IMR-90 (cell line): Measurements from ENCODE around the gene ERC2. TPM values are rescaled to one million over a fixed set of nuclear protein-coding genes. Genes with fewer than 3 reads are reported as not detected.

Experiments
- ATAC-seq: fragments of 200-7000 bp; cut with Tn5 transposase; 2 replicates; pipeline ENCODE4 v1.9.1; 2020; ENCODE audit warnings: low read depth, mild to moderate bottlenecking, moderate library complexity
- BruUV-seq: library from RNA; stranded (reverse); fragments of 400-500 nt; replicated peaks from 2 replicates; lab custom pipeline; 2021; lab: Mats Ljungman, UMichigan
- CTCF ChIA-PET: fragments of 300-600 bp; formaldehyde crosslinking; extraction: SDS; loops from one replicate; lab custom pipeline; 2021; ENCODE audit warnings: antibody characterized with exemption; lab: Yijun Ruan, JAX
- POLR2A ChIA-PET: fragments of 300-600 bp; sonication (Branson Sonifier 250); formaldehyde crosslinking; loops from one replicate; lab custom pipeline; 2022; ENCODE audit warnings: antibody characterized with exemption; ENCODE audit not compliant: unreplicated experiment; lab: Charles Lee
- DNase-seq: peaks from one replicate; pipeline ENCODE4 v3.0.0; 2013
- H2AFZ ChIP-seq: replicated peaks from 2 replicates; pipeline ENCODE3; 2013; ENCODE audit warnings: low read length, mild to moderate bottlenecking; ENCODE audit not compliant: poor library complexity
- H2AK5ac ChIP-seq: 2 replicates; pipeline ENCODE4 v1.6.1; 2013; ENCODE audit warnings: low read depth, low read length, inconsistent platforms
- H2AK9ac ChIP-seq: replicated peaks from 2 replicates; pipeline ENCODE3; 2013; ENCODE audit warnings: mild to moderate bottlenecking, low read depth, low read length, moderate library complexity; ENCODE audit not compliant: poor library complexity
- H2BK120ac ChIP-seq: 2 replicates; pipeline ENCODE4 v1.6.1; 2013; ENCODE audit warnings: low read depth, low read length, inconsistent platforms
- H2BK15ac ChIP-seq: 3 replicates; pipeline ENCODE4 v1.6.1; 2013; ENCODE audit warnings: low read depth, low read length, inconsistent platforms
- H2BK20ac ChIP-seq: 2 replicates; pipeline ENCODE4 v1.6.1; 2013; ENCODE audit warnings: low read depth, mild to moderate bottlenecking, inconsistent platforms, low read length, moderate library complexity
- H2BK5ac ChIP-seq: 2 replicates; pipeline ENCODE4 v1.6.1; 2013; ENCODE audit warnings: mild to moderate bottlenecking, low read depth, low read length, inconsistent platforms; ENCODE audit not compliant: poor library complexity, severe bottlenecking
- H3K14ac ChIP-seq: replicated peaks from 2 replicates; pipeline ENCODE4 v1.6.1; 2013; ENCODE audit warnings: low read depth, low read length, inconsistent platforms
- H3K18ac ChIP-seq: 2 replicates; pipeline ENCODE4 v1.6.1; 2013; ENCODE audit warnings: low read depth, low read length, control low read depth
- H3K23ac ChIP-seq: 2 replicates; pipeline ENCODE4 v1.6.1; 2013; ENCODE audit warnings: low read depth, low read length, inconsistent platforms
- H3K27ac ChIP-seq: 2 replicates; pipeline ENCODE4 v1.5.1; 2013; ENCODE audit warnings: mild to moderate bottlenecking, control low read depth, low read length; ENCODE audit not compliant: insufficient read depth
- H3K27me3 ChIP-seq: 2 replicates; pipeline ENCODE4 v1.6.1; 2013; ENCODE audit warnings: low read length; ENCODE audit not compliant: control insufficient read depth, insufficient read depth
- H3K36me3 ChIP-seq: 2 replicates; pipeline ENCODE4 v1.6.1; 2013; ENCODE audit warnings: low read length, mixed read lengths; ENCODE audit not compliant: control insufficient read depth, insufficient read depth
- H3K4ac ChIP-seq: 2 replicates; pipeline ENCODE4 v1.6.1; 2013; ENCODE audit warnings: low read depth, low read length, inconsistent platforms
- H3K4me1 ChIP-seq: 2 replicates; pipeline ENCODE4 v1.6.1; 2013; ENCODE audit warnings: low read length, mixed read lengths; ENCODE audit not compliant: control insufficient read depth, insufficient read depth
- H3K4me2 ChIP-seq: 2 replicates; pipeline ENCODE4 v1.6.1; 2013; ENCODE audit warnings: low read depth, mild to moderate bottlenecking, control low read depth, low read length, moderate library complexity
- H3K4me3 ChIP-seq: 2 replicates; pipeline ENCODE4 v1.5.1; 2013; ENCODE audit warnings: low read depth, mild to moderate bottlenecking, control low read depth, low read length, moderate library complexity; ENCODE audit not compliant: insufficient read depth
- H3K56ac ChIP-seq: 2 replicates; pipeline ENCODE4 v1.6.1; 2013; ENCODE audit warnings: low read length, inconsistent platforms; ENCODE audit not compliant: insufficient read depth; ENCODE audit errors: extremely low read depth
- H3K79me1 ChIP-seq, 2 experiments: 2 replicates each; pipeline ENCODE4 v1.6.1; 2013; ENCODE audit warnings: low read length in 2 of 2, inconsistent platforms in 1 of 2, low read depth in 1 of 2
- H3K9ac ChIP-seq: 2 replicates; pipeline ENCODE4 v1.6.1; 2013; ENCODE audit warnings: low read depth, low read length, control low read depth
- H3K9me1 ChIP-seq: 2 replicates; pipeline ENCODE4 v1.6.1; 2013; ENCODE audit warnings: low read length, inconsistent platforms; ENCODE audit not compliant: insufficient read depth
- H3K9me3 ChIP-seq: 2 replicates; pipeline ENCODE4 v1.6.1; 2013; ENCODE audit warnings: low read length; ENCODE audit not compliant: control insufficient read depth, insufficient read depth
- H4K20me1 ChIP-seq: 2 replicates; pipeline ENCODE4 v1.6.1; 2013; ENCODE audit warnings: low read length, inconsistent platforms; ENCODE audit not compliant: insufficient read depth
- H4K5ac ChIP-seq: 2 replicates; pipeline ENCODE4 v1.6.1; 2013; ENCODE audit warnings: mild to moderate bottlenecking, low read depth, low read length, control low read depth
- H4K8ac ChIP-seq, 2 experiments: 2 replicates each; pipeline ENCODE4 v1.6.1; 2013; ENCODE audit warnings: low read depth in 2 of 2, low read length in 2 of 2, control low read depth in 1 of 2, inconsistent platforms in 1 of 2
- H4K91ac ChIP-seq: 2 replicates; pipeline ENCODE4 v1.6.1; 2013; ENCODE audit warnings: low read depth, low read length, inconsistent platforms; ENCODE audit not compliant: insufficient read depth
- CHD1 ChIP-seq: IDR thresholded peaks from 2 replicates; pipeline ENCODE4 v1.6.1; 2012; ENCODE audit warnings: low read depth, low read length, improper control_type of control experiment
- FOS ChIP-seq: fragments of 150-350 bp; IDR thresholded peaks from 2 replicates; pipeline ENCODE4 v1.6.1; 2016; ENCODE audit warnings: low read depth, low read length
- POLR2A ChIP-seq: IDR thresholded peaks from 2 replicates; pipeline ENCODE4 v1.6.1; 2012; ENCODE audit warnings: mild to moderate bottlenecking, low read depth, low read length
- RCOR1 ChIP-seq: IDR thresholded peaks from 2 replicates; pipeline ENCODE4 v1.6.1; 2012; ENCODE audit warnings: mild to moderate bottlenecking, low read length, improper control_type of control experiment; ENCODE audit not compliant: insufficient replicate concordance
- SMC3 ChIP-seq: fragments of 150-350 bp; IDR thresholded peaks from 2 replicates; pipeline ENCODE4 v1.6.1; 2016; ENCODE audit warnings: low read depth, mild to moderate bottlenecking, antibody characterized with exemption, low read length, moderate library complexity
- WGBS, 2 experiments: methylation state at CpG; one replicate each; pipeline versions ENCODE4 v1.1.5 to v1.1.7; 2013; ENCODE audit warnings: missing lambda C conversion rate in 2 of 2; ENCODE audit not compliant: insufficient read length in 1 of 2; ENCODE audit errors: extremely low coverage in 2 of 2; 5-methylcytosine and 5-hydroxymethylcytosine counted together
- dilution Hi-C: fragments of 300-500 bp; cut with HindIII; formaldehyde crosslinking; loops from one replicate; pipeline ENCODE4 v1.14.3; 2018; ENCODE audit warnings: low sequenced_read_pairs; ENCODE audit not compliant: unreplicated experiment
- in situ Hi-C: fragments of 300-500 bp; cut with MboI; formaldehyde crosslinking; loops from 3 replicates; pipeline ENCODE4 v1.14.3; 2019; ENCODE audit warnings: low sequenced_read_pairs, inconsistent platforms, mixed read lengths
- intact Hi-C: fragments of 100-400 bp; cut with micrococcal nuclease; formaldehyde crosslinking; loops from 2 replicates; pipeline ENCODE4 v1.10.0; 2022
- polyA plus RNA-seq, 3 experiments: library from polyadenylated mRNA; depleted of rRNA; stranded (reverse); fragments of >200 nt; gene quantifications; 2 replicates each; pipeline ENCODE4 v1.2.3, GENCODE V29; 2012; ENCODE audit warnings: low replicate concordance in 1 of 3
- total RNA-seq: library from RNA; depleted of rRNA; stranded (reverse); fragments of >200 nt; gene quantifications from 2 replicates; pipeline ENCODE4 v1.2.3, GENCODE V29; 2012
- TF ChIP-seq, protein P1 (sequence below): fragments of 150-350 bp; IDR thresholded peaks from 2 replicates; pipeline ENCODE4 v1.6.1; 2017; ENCODE audit warnings: mild to moderate bottlenecking, antibody characterized with exemption, low read length, low read depth

Gene ERC2
- total and polyA plus RNA-seq, 2 of the 4 experiments (the other 2 are of a cell fraction), result 0.17 to 0.18 TPM

DNA sequence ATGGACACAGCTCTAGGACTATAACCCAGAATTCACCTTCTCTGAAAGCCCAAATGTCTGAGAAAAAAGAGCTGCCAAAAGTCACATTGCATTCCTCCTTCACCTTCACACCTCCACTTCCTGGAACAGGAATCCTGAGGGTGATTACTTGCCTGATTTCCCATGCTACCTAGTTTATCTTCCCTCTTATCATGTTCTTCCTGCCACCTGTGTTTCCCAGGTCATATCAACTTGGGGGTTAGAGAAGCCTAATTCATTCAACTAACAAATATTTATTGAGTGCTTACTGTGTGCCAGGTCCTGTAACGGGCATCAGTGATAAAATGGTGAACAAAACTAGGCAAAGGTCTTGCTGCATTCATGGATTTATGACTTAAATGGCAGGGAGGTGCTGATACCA is 701.5 kb downstream of the ERC2 start:
- BruUV-seq, result no TSS peak
- H4K8ac ChIP-seq, result no peak overlapping the region
- intact Hi-C loops (no loop called here), dilution Hi-C loops (no loop called here), in situ Hi-C loops (no loop called here)
- no peak overlapping the region for H4K5ac ChIP-seq
- H2BK120ac ChIP-seq, result no peak overlapping the region
- WGBS, 2 experiments, result no CpG with 5 or more reads among the region's 1 CpG
- no peak overlapping the region for H2AFZ ChIP-seq
- no peak overlapping the region for H2AK5ac ChIP-seq
- H3K36me3 ChIP-seq, result no peaks in the 10 kb centered on the region
- ATAC-seq (no peak), DNase-seq (no peak)
- H3K14ac ChIP-seq, result no peak overlapping the region
- peaks cover 9% of the 10 kb centered on the region for H3K27me3 ChIP-seq
- no peaks in the 10 kb centered on the region for H4K20me1 ChIP-seq
- H3K18ac ChIP-seq, result no peak overlapping the region
- no peak for TF ChIP-seq FOS
- TF ChIP-seq RCOR1, result no peak
- TF ChIP-seq, protein P1, sequence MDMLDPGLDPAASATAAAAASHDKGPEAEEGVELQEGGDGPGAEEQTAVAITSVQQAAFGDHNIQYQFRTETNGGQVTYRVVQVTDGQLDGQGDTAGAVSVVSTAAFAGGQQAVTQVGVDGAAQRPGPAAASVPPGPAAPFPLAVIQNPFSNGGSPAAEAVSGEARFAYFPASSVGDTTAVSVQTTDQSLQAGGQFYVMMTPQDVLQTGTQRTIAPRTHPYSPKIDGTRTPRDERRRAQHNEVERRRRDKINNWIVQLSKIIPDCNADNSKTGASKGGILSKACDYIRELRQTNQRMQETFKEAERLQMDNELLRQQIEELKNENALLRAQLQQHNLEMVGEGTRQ, result no peak
- TF ChIP-seq CHD1, result no peak
- TF ChIP-seq POLR2A, result no peak
- no peak for TF ChIP-seq SMC3
- H3K9me3 ChIP-seq, result no peaks in the 10 kb centered on the region
- no peak overlapping the region for H3K27ac ChIP-seq
- H3K4me2 ChIP-seq, result no peak overlapping the region
- H3K56ac ChIP-seq, result no peak overlapping the region
- no peaks in the 10 kb centered on the region for H3K79me1 ChIP-seq
- ChIA-PET POLR2A (no interaction called here), CTCF (no interaction called here)
- no peak overlapping the region for H2AK9ac ChIP-seq
- no peak overlapping the region for H2BK15ac ChIP-seq
- H3K4me3 ChIP-seq, result no peak overlapping the region
- H3K9ac ChIP-seq, result no peak overlapping the region
- H3K4me1 ChIP-seq, result no peaks in the 10 kb centered on the region
- H3K23ac ChIP-seq, result no peak overlapping the region
- H2BK20ac ChIP-seq, result no peak overlapping the region
- no peak overlapping the region for H4K91ac ChIP-seq
- H3K4ac ChIP-seq, result no peak overlapping the region
- peaks cover 3% of the 10 kb centered on the region; the same call in 1 of the 2 replicates for H3K9me1 ChIP-seq
- no peak overlapping the region for H2BK5ac ChIP-seq
